Astrocyte (in vitro differentiated cells and primary cell): ENCODE measurements around the gene CDH23.

Experiments used
- EZH2 ChIP-seq: IDR thresholded peaks from 2 replicates; pipeline ENCODE4 v1.6.1; 2012; ENCODE audit warnings: mild to moderate bottlenecking, low read length, inconsistent platforms; ENCODE audit not compliant: insufficient read depth
- TF ChIP-seq, protein P1 (sequence below): IDR thresholded peaks from 2 replicates; pipeline ENCODE4 v1.5.1; 2011; ENCODE audit warnings: low read depth, mild to moderate bottlenecking, inconsistent platforms, low read length, moderate library complexity; ENCODE audit not compliant: insufficient read depth

DNA sequence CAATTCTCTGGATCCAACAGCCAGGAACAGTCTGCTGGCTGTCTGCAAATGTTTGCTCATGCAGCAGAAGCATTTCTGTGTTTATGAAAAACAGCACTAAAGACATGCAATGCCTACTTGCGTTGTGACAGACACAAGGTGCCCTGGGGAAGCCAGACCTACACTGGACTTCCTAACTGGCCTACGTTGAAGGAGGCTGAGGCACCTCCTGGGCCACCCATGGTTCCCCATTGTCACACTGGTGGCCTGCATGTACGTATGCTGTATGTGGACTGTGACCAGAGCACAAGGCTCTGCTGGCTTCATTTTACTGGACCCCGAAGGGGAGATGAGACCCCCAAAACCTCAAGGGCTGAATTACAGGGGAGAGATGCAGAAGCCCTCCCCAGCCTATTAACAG, 426.6 kb downstream of the CDH23 start:
- TF ChIP-seq, protein P1, sequence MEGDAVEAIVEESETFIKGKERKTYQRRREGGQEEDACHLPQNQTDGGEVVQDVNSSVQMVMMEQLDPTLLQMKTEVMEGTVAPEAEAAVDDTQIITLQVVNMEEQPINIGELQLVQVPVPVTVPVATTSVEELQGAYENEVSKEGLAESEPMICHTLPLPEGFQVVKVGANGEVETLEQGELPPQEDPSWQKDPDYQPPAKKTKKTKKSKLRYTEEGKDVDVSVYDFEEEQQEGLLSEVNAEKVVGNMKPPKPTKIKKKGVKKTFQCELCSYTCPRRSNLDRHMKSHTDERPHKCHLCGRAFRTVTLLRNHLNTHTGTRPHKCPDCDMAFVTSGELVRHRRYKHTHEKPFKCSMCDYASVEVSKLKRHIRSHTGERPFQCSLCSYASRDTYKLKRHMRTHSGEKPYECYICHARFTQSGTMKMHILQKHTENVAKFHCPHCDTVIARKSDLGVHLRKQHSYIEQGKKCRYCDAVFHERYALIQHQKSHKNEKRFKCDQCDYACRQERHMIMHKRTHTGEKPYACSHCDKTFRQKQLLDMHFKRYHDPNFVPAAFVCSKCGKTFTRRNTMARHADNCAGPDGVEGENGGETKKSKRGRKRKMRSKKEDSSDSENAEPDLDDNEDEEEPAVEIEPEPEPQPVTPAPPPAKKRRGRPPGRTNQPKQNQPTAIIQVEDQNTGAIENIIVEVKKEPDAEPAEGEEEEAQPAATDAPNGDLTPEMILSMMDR, result no peak
- no peak for TF ChIP-seq EZH2
